Erythroblast (primary cell): ENCODE measurements around the gene PTMS.

Experiments
- GATA1 ChIP-seq: IDR thresholded peaks from 2 replicates; pipeline ENCODE4 v1.6.1; 2011; ENCODE audit warnings: low read depth, mild to moderate bottlenecking, control low read depth, low read length, moderate library complexity
- POLR2A ChIP-seq: IDR thresholded peaks from 2 replicates; pipeline ENCODE4 v1.6.1; 2011; ENCODE audit warnings: mild to moderate bottlenecking, low read length

- TF ChIP-seq POLR2A, result no peak
- no peak for TF ChIP-seq GATA1
These were observed 6.2 kb downstream of the PTMS start, which contains the start of gene LAG3 for GRCh38 chr12:6772331-6772695.
